ENCODE results near the gene TENM4. TPM values are rescaled to one million over a fixed set of nuclear protein-coding genes. Genes with fewer than 3 reads are reported as not detected.
"Not testable (repeated sequence)": the region's sequence is repeated elsewhere in the genome, so short reads cannot be mapped to it uniquely, and the experiment has no call there.

Gene TENM4
- polyA plus RNA-seq, 1 donor = 9.0 TPM

GRCh38 chr11:79201677-79202347 is 239.0 kb downstream of the TENM4 start:
- DNase-seq = no peak

GRCh38 chr11:79200398-79201070 is 240.3 kb downstream of the TENM4 start:
- no peak for DNase-seq

GRCh38 chr11:79199729-79200354 is 241.0 kb downstream of the TENM4 start:
- no peak for DNase-seq

GRCh38 chr11:79198898-79199250 is 242.0 kb downstream of the TENM4 start:
- no peak for DNase-seq

- DNase-seq = no peak
These were observed 242.5 kb downstream of the TENM4 start for GRCh38 chr11:79198203-79198897.

GRCh38 chr11:79196950-79197349 is 243.9 kb downstream of the TENM4 start:
- DNase-seq = no peak

GRCh38 chr11:79195209-79195608 is 245.6 kb downstream of the TENM4 start:
- no peak for DNase-seq

GRCh38 chr11:79193663-79194310 is 247.0 kb downstream of the TENM4 start:
- no peak for DNase-seq

GRCh38 chr11:79192836-79193235 is 248.0 kb downstream of the TENM4 start:
- no peak for DNase-seq

GRCh38 chr11:79191716-79192115 is 249.1 kb downstream of the TENM4 start:
- DNase-seq = not testable (repeated sequence)

- not testable (repeated sequence) for DNase-seq
These were observed 250.3 kb downstream of the TENM4 start for GRCh38 chr11:79190553-79190952.

- no peak for DNase-seq
These were observed 251.2 kb downstream of the TENM4 start for GRCh38 chr11:79189601-79190000.

- DNase-seq = no peak
These were observed 251.8 kb downstream of the TENM4 start for GRCh38 chr11:79189055-79189454.

- DNase-seq = no peak
These were observed 254.2 kb downstream of the TENM4 start for GRCh38 chr11:79186669-79187068.

- no peak for DNase-seq
These were observed 255.5 kb downstream of the TENM4 start for GRCh38 chr11:79185351-79185750.

GRCh38 chr11:79184285-79184684 is 256.5 kb downstream of the TENM4 start:
- no peak for DNase-seq

GRCh38 chr11:79182794-79183193 is 258.0 kb downstream of the TENM4 start:
- no peak for DNase-seq

GRCh38 chr11:79179087-79179486 is 261.7 kb downstream of the TENM4 start:
- no peak for DNase-seq

GRCh38 chr11:79174045-79175008 is 266.5 kb downstream of the TENM4 start:
- no peak for DNase-seq

- no peak for DNase-seq
These were observed 267.2 kb downstream of the TENM4 start for GRCh38 chr11:79173615-79174014.

GRCh38 chr11:79170321-79170720 is 270.5 kb downstream of the TENM4 start:
- no peak for DNase-seq
